ENCODE results near the gene SULT4A1.

GRCh38 chr22:43838161-43838560 is 24.2 kb downstream of the SULT4A1 start:
- no peak for TF ChIP-seq CTCF (IDR thresholded peaks at IDR 0.05)
- TF ChIP-seq POLR2AphosphoS5 (IDR thresholded peaks at IDR 0.05) = no peak

Measured in breast epithelium (tissue), 3 donors.